Vagina (tissue), 2 donors: Measurements from ENCODE around the gene KLHL22. TPM values are rescaled to one million over a fixed set of nuclear protein-coding genes. Genes with fewer than 3 reads are reported as not detected.
"Not testable (repeated sequence)": the region's sequence is repeated elsewhere in the genome, so short reads cannot be mapped to it uniquely, and the experiment has no call there.

Experiments used
- DNase-seq, 2 donors: peaks; one replicate each; pipeline ENCODE4 v3.0.0-alpha.2; 2017; ENCODE audit errors: extremely low spot score in 2 of 2
- H3K27ac ChIP-seq: fragments of 200-600 bp; sonication (generic); one replicate; pipeline ENCODE4 v1.5.1; 2019
- H3K27me3 ChIP-seq: fragments of 200-600 bp; sonication (generic); one replicate; pipeline ENCODE4 v1.5.1; 2019
- H3K36me3 ChIP-seq, 2 donors: fragments of 200-600 bp; sonication (generic); one replicate each; pipeline ENCODE4 v1.5.1; 2017 to 2019
- H3K4me1 ChIP-seq: fragments of 200-600 bp; sonication (generic); one replicate; pipeline ENCODE4 v1.5.1; 2019
- H3K4me3 ChIP-seq, 2 donors: fragments of 200-600 bp; sonication (generic); 1 replicate in 1 of 2; 2 replicates in 1 of 2; pipeline ENCODE4 v1.5.1; 2016 to 2019
- H3K9me3 ChIP-seq: fragments of 200-600 bp; sonication (generic); one replicate; pipeline ENCODE4 v1.5.1; 2019
- POLR2A ChIP-seq, 2 donors: fragments of 450-650 bp; IDR thresholded peaks; one replicate each; pipeline ENCODE4 v1.6.1; 2017; ENCODE audit warnings: antibody characterized with exemption in 2 of 2, mild to moderate bottlenecking in 2 of 2, moderate library complexity in 2 of 2
- POLR2AphosphoS5 ChIP-seq, 2 donors: sonication (generic); formaldehyde crosslinking; IDR thresholded peaks; one replicate each; pipeline ENCODE4 v1.9.0; 2017; ENCODE audit warnings: antibody characterized with exemption in 2 of 2, mild to moderate bottlenecking in 2 of 2, low read depth in 1 of 2; ENCODE audit not compliant: insufficient read depth in 1 of 2
- intact Hi-C: fragments of 100-400 bp; cut with DNase I; formaldehyde crosslinking; loops from one replicate; pipeline ENCODE4 v1.15.1; 2023
- total RNA-seq: library from RNA; depleted of rRNA; stranded (reverse); fragments of >200 nt; gene quantifications from one replicate; pipeline ENCODE4 v1.2.3, GENCODE V29; 2016
- TF ChIP-seq, protein P1 (sequence below), 3 experiments: fragments of 450-650 bp in 2 of 3; fragments of 200-600 bp in 1 of 3; sonication (generic) in 1 of 3; IDR thresholded peaks; one replicate each; pipeline ENCODE4 v1.5.1; 2017 to 2019; ENCODE audit warnings: antibody characterized with exemption in 3 of 3, mild to moderate bottlenecking in 2 of 3, moderate library complexity in 2 of 3

KLHL22 gene
- total RNA-seq, 1 donor from 2014 or later: 20.1 TPM

DNA sequence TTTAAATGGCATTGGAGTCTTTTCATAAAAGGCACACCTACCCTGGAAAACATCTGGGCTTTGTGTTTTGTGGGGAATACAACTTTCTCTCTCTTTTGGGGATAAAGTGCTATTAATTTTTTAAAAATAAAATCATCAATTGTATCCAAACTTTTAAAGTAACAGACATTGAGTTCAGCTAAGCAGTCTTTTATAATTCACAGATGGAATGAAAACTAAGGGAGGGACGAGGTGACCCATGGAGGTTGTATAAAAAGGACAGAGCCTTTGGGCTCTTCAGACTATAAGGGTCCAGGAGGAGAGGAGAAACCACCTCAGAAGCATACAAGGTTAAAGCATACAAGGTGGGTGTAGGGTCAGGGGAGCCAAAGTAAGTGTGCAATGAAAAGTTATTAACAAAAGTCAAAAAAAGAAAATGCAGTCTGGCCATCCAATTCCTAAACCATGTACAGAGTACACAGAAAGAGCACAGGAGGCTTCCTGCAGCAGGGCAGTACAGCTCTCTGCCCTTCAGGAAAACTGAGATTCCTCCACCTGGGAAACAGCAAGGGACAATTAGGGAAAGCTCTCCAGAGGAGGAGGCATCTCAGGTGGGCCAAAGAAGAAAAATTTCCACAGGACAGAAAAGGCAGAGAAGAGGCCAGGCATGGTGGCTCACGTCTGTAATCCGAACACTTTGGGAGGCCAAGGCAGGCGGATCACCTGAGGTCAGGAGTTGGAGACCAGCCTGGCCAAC, 10.5 kb downstream of the KLHL22 start:
- Histone ChIP-seq H3K4me1 (no peaks in the 10 kb centered on the region), H3K4me3 (no peak overlapping the region), H3K36me3 (no peaks in the 10 kb centered on the region), H3K9me3 (no peaks in the 10 kb centered on the region), H3K27me3 (no peaks in the 10 kb centered on the region), H3K27ac (no peak overlapping the region)
- intact Hi-C loops: no loop called here
- TF ChIP-seq, protein P1, sequence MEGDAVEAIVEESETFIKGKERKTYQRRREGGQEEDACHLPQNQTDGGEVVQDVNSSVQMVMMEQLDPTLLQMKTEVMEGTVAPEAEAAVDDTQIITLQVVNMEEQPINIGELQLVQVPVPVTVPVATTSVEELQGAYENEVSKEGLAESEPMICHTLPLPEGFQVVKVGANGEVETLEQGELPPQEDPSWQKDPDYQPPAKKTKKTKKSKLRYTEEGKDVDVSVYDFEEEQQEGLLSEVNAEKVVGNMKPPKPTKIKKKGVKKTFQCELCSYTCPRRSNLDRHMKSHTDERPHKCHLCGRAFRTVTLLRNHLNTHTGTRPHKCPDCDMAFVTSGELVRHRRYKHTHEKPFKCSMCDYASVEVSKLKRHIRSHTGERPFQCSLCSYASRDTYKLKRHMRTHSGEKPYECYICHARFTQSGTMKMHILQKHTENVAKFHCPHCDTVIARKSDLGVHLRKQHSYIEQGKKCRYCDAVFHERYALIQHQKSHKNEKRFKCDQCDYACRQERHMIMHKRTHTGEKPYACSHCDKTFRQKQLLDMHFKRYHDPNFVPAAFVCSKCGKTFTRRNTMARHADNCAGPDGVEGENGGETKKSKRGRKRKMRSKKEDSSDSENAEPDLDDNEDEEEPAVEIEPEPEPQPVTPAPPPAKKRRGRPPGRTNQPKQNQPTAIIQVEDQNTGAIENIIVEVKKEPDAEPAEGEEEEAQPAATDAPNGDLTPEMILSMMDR (IDR thresholded peaks at IDR 0.05): no peak
- TF ChIP-seq POLR2AphosphoS5 (IDR thresholded peaks at IDR 0.05; ENCODE audit: insufficient read depth in 1 of 2, low read depth in 1 of 2) (no peak), POLR2A (IDR thresholded peaks at IDR 0.05) (no peak)
- no peak for DNase-seq

DNA sequence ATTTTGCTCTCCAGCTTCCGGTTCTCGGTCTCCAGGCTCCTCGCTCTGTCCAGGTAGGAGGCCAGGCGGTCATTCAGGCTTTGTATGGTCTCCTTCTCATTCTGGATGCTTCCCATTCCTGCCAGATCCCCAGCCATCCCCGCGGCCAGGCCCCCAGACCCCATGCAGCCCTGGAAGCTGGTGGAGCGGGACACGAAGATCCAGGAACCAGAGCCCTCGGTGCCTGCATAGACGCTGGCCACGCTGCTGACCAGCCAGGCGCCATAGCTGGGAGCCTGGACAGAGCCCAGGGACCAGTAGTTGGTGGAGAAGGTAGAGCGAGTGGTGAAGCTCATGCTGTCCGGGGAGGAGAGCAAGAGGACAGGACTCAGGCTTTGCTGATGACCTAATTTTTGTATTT, 11.8 kb downstream of the KLHL22 start:
- TF ChIP-seq POLR2AphosphoS5 (IDR thresholded peaks at IDR 0.05; ENCODE audit: insufficient read depth in 1 of 2, low read depth in 1 of 2): no peak
- TF ChIP-seq, protein P1 (IDR thresholded peaks at IDR 0.05): no peak
- no peak for TF ChIP-seq POLR2A (IDR thresholded peaks at IDR 0.05)
- Histone ChIP-seq H3K4me3 (no peak overlapping the region), H3K4me1 (no peaks in the 10 kb centered on the region), H3K9me3 (no peaks in the 10 kb centered on the region), H3K27ac (no peak overlapping the region), H3K27me3 (no peaks in the 10 kb centered on the region), H3K36me3 (no peaks in the 10 kb centered on the region)
- intact Hi-C loops: no loop called here
- no peak for DNase-seq

DNA sequence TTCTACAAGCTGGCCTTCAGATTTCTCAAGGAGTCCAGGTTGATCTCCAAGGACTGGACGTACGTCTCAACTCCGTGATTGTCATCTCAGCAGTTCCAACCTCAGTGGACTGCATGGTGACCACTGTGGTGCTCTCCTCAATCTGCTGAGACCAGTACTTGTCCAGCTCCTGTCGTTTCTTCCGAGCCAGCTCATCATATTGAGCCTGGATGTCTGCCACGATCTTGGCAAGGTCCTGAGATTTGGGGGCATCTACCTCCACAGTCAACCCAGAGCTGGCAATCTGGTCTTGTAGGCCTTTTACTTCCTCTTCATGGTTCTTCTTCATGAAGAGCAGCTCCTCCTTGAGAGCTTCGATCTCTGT, 12.5 kb downstream of the KLHL22 start:
- H3K4me3 ChIP-seq, H3K27ac ChIP-seq, H3K4me1 ChIP-seq, DNase-seq, intact Hi-C loops, H3K27me3 ChIP-seq, H3K9me3 ChIP-seq, H3K36me3 ChIP-seq: not testable (repeated sequence)

DNA sequence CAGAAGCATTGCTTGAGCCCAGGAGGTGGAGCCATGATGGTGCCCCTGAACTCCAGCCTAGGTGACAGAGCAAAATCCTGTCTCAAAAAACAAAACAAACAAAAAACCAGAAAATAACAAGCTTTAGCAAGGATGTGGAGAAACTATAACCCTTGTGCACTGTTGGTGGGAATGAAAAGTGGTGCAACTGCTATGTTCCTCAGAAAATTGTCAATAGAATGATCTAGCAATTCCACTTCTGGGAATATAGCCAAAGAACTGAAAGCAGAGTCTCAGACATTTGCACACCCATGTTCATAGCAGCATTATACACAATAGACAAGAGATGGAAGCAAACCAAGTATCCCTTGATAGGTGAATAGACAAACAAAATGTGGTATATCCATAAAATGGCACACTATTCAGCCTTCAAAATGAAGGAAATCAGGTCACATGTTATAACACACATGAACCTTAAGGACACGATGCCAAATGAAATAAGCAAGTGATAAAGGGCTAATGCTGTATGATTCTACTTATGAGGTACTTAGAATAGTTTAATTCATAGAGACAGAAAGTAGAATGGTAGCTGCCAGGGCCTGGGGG, 15.9 kb downstream of the KLHL22 start:
- H3K4me3 ChIP-seq: no peak overlapping the region
- no peak for TF ChIP-seq POLR2A (IDR thresholded peaks at IDR 0.05)
- TF ChIP-seq, protein P1 (IDR thresholded peaks at IDR 0.05): no peak
- no peak for TF ChIP-seq POLR2AphosphoS5 (IDR thresholded peaks at IDR 0.05; ENCODE audit: insufficient read depth in 1 of 2, low read depth in 1 of 2)
- DNase-seq: no peak
- intact Hi-C loops: no loop called here
- H3K27ac ChIP-seq: no peak overlapping the region
- H3K9me3 ChIP-seq: no peaks in the 10 kb centered on the region
- H3K4me1 ChIP-seq: no peaks in the 10 kb centered on the region
- no peaks in the 10 kb centered on the region for H3K36me3 ChIP-seq
- no peaks in the 10 kb centered on the region for H3K27me3 ChIP-seq

DNA sequence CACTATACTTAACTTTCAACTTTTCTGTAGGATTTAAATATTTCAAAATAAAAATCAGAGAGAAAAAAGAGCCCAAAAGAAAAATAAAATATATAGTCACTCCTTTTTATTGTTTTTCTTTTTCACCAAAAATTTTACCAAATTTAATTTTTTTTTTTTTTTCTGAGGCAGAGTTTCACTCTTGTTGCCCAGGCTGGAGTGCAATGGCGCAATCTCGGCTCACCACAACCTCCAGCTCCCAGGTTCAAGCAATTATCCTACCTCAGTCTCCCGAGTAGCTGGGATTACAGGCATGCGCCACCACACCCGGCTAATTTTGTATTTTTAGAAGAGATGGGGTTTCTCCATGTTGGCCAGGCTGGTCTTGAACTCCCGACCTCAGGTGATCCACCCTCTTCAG, 17.5 kb downstream of the KLHL22 start:
- H3K27ac ChIP-seq, H3K4me3 ChIP-seq, intact Hi-C loops, H3K9me3 ChIP-seq, H3K4me1 ChIP-seq, H3K36me3 ChIP-seq, DNase-seq, H3K27me3 ChIP-seq: not testable (repeated sequence)

DNA sequence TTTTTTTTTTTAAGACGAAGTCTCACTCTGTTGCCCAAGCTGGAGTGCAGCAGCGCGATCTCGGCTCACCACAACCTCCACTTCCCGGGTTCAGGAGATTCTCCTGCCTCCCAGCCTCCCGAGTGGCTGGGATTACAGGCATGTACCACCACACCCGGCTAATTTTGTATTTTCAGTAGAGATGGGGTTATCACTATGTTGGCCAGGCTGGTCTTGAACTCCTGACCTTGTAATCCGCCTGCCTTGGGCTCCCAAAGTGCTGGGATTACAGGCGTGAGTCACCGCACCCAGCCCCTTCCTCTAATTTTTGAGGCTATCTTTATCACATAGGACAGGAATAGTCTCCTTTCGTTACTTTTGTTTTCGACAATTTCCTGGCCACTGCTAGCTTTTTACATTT, 20.0 kb downstream of the KLHL22 start:
- intact Hi-C loops, H3K9me3 ChIP-seq, H3K4me3 ChIP-seq, H3K27me3 ChIP-seq, H3K36me3 ChIP-seq, DNase-seq, H3K27ac ChIP-seq, H3K4me1 ChIP-seq: not testable (repeated sequence)
